Parathyroid adenoma (tissue), 2 donors: ENCODE results near the gene MAMDC2.

Experiments
- H2AFZ ChIP-seq: fragments of 300-600 bp; sonication (generic); one replicate; pipeline ENCODE4 v1.7.0; 2017; ENCODE audit warnings: antibody characterized with exemption, mild to moderate bottlenecking
- H3K27ac ChIP-seq: fragments of 300-600 bp; sonication (generic); one replicate; pipeline ENCODE4 v1.7.0; 2017
- H3K27me3 ChIP-seq: fragments of 300-600 bp; sonication (generic); one replicate; pipeline ENCODE4 v1.7.0; 2017; ENCODE audit warnings: low read length; ENCODE audit not compliant: control insufficient read depth, insufficient read depth
- H3K36me3 ChIP-seq: fragments of 300-600 bp; sonication (generic); one replicate; pipeline ENCODE4 v1.7.0; 2017; ENCODE audit warnings: low read length; ENCODE audit not compliant: control insufficient read depth, insufficient read depth
- H3K4me1 ChIP-seq: fragments of 300-600 bp; sonication (generic); one replicate; pipeline ENCODE4 v1.7.0; 2017; ENCODE audit warnings: control low read depth
- H3K4me2 ChIP-seq: fragments of 300-600 bp; sonication (generic); one replicate; pipeline ENCODE4 v1.7.0; 2017; ENCODE audit warnings: low read length
- H3K4me3 ChIP-seq: fragments of 300-600 bp; sonication (generic); one replicate; pipeline ENCODE4 v1.7.0; 2017; ENCODE audit warnings: low read depth, low read length
- H3K79me2 ChIP-seq: fragments of 300-600 bp; sonication (generic); one replicate; pipeline ENCODE4 v1.7.0; 2017; ENCODE audit warnings: control low read depth
- H3K9ac ChIP-seq: fragments of 300-600 bp; sonication (generic); one replicate; pipeline ENCODE4 v1.7.0; 2017; ENCODE audit warnings: mild to moderate bottlenecking
- H3K9me3 ChIP-seq: fragments of 300-600 bp; sonication (generic); one replicate; pipeline ENCODE4 v1.7.0; 2017; ENCODE audit warnings: low read length; ENCODE audit not compliant: control insufficient read depth
- TF ChIP-seq, protein P1 (sequence below): fragments of 300-600 bp; sonication (generic); IDR thresholded peaks from one replicate; pipeline ENCODE4 v1.7.0; 2017; ENCODE audit warnings: antibody characterized with exemption, mild to moderate bottlenecking
- donor health status: primary hyperparathyroidism.

The MAMDC2 gene

DNA sequence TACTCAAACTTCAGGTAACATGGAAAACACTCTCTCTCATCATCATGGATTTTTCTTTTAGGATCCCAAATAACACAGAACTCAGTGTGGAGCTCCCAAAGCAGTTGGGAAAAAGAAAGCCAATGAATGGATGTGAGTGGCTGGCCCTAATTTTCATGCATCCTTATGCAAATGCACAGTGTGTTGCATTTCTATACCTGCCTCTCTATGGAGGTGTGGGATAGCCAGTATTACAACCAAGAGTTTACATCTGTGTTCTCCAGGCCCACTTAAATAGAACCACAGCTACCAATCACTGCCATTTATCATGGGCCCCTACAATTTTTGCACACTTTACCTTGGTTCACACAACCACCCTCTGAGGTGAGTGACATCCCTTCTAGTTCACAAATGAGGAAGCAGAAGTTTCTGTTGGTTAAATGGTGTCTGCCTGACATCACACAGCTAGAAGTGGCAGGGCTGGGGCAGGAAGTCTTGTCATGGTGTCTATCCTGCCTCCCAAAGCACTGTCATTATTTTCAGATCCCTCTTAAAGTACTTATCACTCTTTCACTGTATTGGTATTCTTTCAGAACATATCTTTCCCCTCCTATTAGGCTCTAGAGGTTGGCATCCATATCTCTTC, 17.3 kb downstream of the MAMDC2 start:
- no peaks in the 10 kb centered on the region for H3K79me2 ChIP-seq
- no peak overlapping the region for H2AFZ ChIP-seq
- no peak overlapping the region for H3K4me3 ChIP-seq
- H3K9ac ChIP-seq = no peak overlapping the region
- no peaks in the 10 kb centered on the region for H3K36me3 ChIP-seq
- H3K4me2 ChIP-seq = no peak overlapping the region
- no peaks in the 10 kb centered on the region for H3K27me3 ChIP-seq
- no peaks in the 10 kb centered on the region for H3K4me1 ChIP-seq
- H3K9me3 ChIP-seq = no peaks in the 10 kb centered on the region
- TF ChIP-seq, protein P1, sequence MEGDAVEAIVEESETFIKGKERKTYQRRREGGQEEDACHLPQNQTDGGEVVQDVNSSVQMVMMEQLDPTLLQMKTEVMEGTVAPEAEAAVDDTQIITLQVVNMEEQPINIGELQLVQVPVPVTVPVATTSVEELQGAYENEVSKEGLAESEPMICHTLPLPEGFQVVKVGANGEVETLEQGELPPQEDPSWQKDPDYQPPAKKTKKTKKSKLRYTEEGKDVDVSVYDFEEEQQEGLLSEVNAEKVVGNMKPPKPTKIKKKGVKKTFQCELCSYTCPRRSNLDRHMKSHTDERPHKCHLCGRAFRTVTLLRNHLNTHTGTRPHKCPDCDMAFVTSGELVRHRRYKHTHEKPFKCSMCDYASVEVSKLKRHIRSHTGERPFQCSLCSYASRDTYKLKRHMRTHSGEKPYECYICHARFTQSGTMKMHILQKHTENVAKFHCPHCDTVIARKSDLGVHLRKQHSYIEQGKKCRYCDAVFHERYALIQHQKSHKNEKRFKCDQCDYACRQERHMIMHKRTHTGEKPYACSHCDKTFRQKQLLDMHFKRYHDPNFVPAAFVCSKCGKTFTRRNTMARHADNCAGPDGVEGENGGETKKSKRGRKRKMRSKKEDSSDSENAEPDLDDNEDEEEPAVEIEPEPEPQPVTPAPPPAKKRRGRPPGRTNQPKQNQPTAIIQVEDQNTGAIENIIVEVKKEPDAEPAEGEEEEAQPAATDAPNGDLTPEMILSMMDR = no peak
- H3K27ac ChIP-seq = no peak overlapping the region

DNA sequence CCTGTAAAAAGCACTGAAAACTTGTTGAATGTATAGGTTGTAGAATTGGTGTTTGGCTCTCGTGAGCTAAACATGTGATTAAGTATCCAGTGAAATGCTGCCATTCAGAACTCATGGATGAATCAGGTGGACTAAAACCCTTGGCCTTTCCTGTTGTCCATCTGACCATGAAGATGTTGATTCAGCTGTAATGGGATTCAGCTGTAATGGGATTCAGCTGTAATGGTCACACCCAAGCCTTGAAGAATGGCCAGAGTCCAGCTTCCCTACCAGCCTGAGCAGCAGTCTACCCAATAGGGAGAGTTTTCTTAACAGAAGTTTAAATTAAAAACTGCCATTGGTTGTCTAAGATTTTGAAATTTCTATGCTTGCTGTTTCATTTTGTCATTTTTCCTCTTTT, 18.1 kb downstream of the MAMDC2 start:
- H3K27me3 ChIP-seq = no peaks in the 10 kb centered on the region
- no peak overlapping the region for H3K9ac ChIP-seq
- H3K27ac ChIP-seq = no peak overlapping the region
- H3K4me2 ChIP-seq = no peak overlapping the region
- no peak overlapping the region for H3K4me3 ChIP-seq
- H3K9me3 ChIP-seq = no peaks in the 10 kb centered on the region
- H3K4me1 ChIP-seq = no peaks in the 10 kb centered on the region
- TF ChIP-seq, protein P1 = no peak
- no peaks in the 10 kb centered on the region for H3K36me3 ChIP-seq
- H2AFZ ChIP-seq = no peak overlapping the region
- no peaks in the 10 kb centered on the region for H3K79me2 ChIP-seq

DNA sequence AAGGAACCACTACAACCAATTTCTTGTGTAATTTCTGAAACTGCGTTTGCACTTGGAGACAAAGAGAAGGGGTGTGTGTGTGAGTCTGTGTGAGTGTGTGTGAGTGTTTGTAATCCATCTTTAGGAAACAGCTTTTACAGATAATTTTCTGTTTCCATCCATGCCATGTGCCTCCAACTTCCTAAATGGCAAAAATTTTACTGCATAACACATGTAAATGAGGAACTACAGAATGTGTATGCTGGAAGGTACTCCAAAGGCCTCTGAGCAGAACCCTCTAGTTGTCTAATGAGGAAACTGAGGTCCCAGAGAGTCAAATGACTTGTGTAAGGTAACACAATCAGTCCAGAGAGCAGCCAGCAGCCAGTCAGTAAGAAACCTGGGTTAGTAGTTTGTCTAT, 20.8 kb downstream of the MAMDC2 start:
- H3K4me2 ChIP-seq = no peak overlapping the region
- H3K9ac ChIP-seq = no peak overlapping the region
- H3K27me3 ChIP-seq = no peaks in the 10 kb centered on the region
- H3K79me2 ChIP-seq = no peaks in the 10 kb centered on the region
- no peak overlapping the region for H2AFZ ChIP-seq
- no peaks in the 10 kb centered on the region for H3K36me3 ChIP-seq
- TF ChIP-seq, protein P1 = no peak
- no peak overlapping the region for H3K4me3 ChIP-seq
- no peaks in the 10 kb centered on the region for H3K4me1 ChIP-seq
- H3K27ac ChIP-seq = no peak overlapping the region
- H3K9me3 ChIP-seq = no peaks in the 10 kb centered on the region

DNA sequence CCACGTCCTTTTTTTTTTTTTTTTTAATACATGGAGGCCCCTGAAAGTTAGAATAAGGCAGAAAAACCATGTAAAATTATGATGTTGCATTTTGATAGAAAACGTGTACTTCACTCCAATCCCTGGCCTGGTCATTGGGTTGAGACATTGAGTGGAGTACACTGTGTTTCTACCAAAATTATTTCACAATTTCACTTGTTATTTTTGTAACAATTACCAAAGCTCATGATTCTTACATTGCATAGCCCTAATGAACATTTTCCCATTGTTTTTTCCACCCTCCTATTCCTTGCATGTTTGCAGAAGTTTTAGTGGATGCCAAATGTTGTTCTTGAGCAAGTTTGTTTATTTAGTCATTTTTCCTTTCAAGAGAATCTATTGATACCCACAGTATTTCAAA, 21.9 kb downstream of the MAMDC2 start:
- Histone ChIP-seq H3K79me2 (no peaks in the 10 kb centered on the region), H3K27ac (no peak overlapping the region), H3K9me3 (no peaks in the 10 kb centered on the region), H3K27me3 (no peaks in the 10 kb centered on the region), H3K36me3 (no peaks in the 10 kb centered on the region), H3K4me1 (no peaks in the 10 kb centered on the region), H3K9ac (no peak overlapping the region), H3K4me3 (no peak overlapping the region), H3K4me2 (no peak overlapping the region), H2AFZ (no peak overlapping the region)
- TF ChIP-seq, protein P1 = no peak

DNA sequence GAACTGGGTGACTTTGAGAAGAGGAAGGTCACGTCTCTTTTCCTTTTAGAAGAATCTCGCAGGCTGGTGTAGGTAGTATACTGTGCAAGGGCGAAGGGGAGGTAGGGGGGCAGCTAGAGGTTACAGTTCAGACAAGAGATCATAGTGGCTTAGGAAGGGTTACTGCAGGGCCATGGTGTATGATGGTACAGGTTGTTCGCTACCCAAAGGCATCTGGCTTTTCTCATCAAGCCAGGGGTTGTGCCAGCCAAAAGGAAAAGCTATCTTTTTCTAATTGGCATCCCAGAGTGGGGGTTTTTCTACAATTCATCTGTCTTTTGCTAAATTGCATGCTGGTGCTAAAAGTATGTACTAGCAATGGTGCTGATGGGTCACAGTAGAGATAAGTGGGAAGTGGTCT, 22.8 kb downstream of the MAMDC2 start:
- Histone ChIP-seq H3K79me2 (no peaks in the 10 kb centered on the region), H3K9ac (no peak overlapping the region), H3K4me3 (no peak overlapping the region), H2AFZ (no peak overlapping the region), H3K27ac (no peak overlapping the region), H3K27me3 (no peaks in the 10 kb centered on the region), H3K4me2 (no peak overlapping the region), H3K36me3 (no peaks in the 10 kb centered on the region), H3K4me1 (no peaks in the 10 kb centered on the region), H3K9me3 (no peaks in the 10 kb centered on the region)
- TF ChIP-seq, protein P1 = no peak
